Stomach smooth muscle (tissue), 2 donors: ENCODE data around the gene PREX1.
"Not testable (repeated sequence)": the region's sequence is repeated elsewhere in the genome, so short reads cannot be mapped to it uniquely, and the experiment has no call there.

Experiments used
- H3K27ac ChIP-seq: one replicate; pipeline ENCODE4 v1.7.0; 2013; ENCODE audit warnings: mild to moderate bottlenecking, low read length, inconsistent platforms
- H3K27me3 ChIP-seq, 2 donors: one replicate each; pipeline ENCODE4 v1.7.0; 2013; ENCODE audit warnings: low read length in 2 of 2; ENCODE audit not compliant: insufficient read depth in 2 of 2, control insufficient read depth in 1 of 2
- H3K36me3 ChIP-seq, 2 donors: one replicate each; pipeline ENCODE4 v1.7.0; 2013; ENCODE audit warnings: low read length in 2 of 2; ENCODE audit not compliant: control insufficient read depth in 2 of 2, insufficient read depth in 2 of 2
- H3K4me1 ChIP-seq: one replicate; pipeline ENCODE4 v1.7.0; 2013; ENCODE audit warnings: low read length; ENCODE audit not compliant: control insufficient read depth, insufficient read depth
- H3K4me3 ChIP-seq, 2 donors: one replicate each; pipeline ENCODE4 v1.7.0; 2013; ENCODE audit warnings: low read length in 2 of 2
- H3K9ac ChIP-seq, 2 donors: one replicate each; pipeline ENCODE4 v1.7.0; 2013; ENCODE audit warnings: low read length in 2 of 2, mild to moderate bottlenecking in 1 of 2
- H3K9me3 ChIP-seq, 2 donors: one replicate each; pipeline ENCODE4 v1.7.0; 2013; ENCODE audit warnings: low read length in 2 of 2; ENCODE audit not compliant: control insufficient read depth in 2 of 2
- donor health status: healthy.
- donor health status: Pancreatic carcinoma.

Gene PREX1

GRCh38 chr20:48827855-48828733 is at the start of gene PREX1:
PREX1 (minus strand) TSS chr20:48827999; CDS start chr20:48827860, 139 bp downstream.
- H3K4me1 ChIP-seq = peaks cover 27% of the 10 kb centered on the region
- peaks cover 14 to 24% of the 10 kb centered on the region in 2 donors for H3K27me3 ChIP-seq
- peak within 1 kb of the TSS; percentile 38 to 70 for H3K4me3 ChIP-seq
- H3K27ac ChIP-seq = no peak within 1 kb of the TSS
- H3K36me3 ChIP-seq = no peaks in the 10 kb centered on the region
- H3K9ac ChIP-seq = peak within 1 kb of the TSS; percentile 55 to 64
- H3K9me3 ChIP-seq = no peaks in the 10 kb centered on the region

- H3K4me1 ChIP-seq = no peaks in the 10 kb centered on the region
- H3K9ac ChIP-seq = no peak overlapping the region
- H3K27me3 ChIP-seq = no peaks in the 10 kb centered on the region
- H3K4me3 ChIP-seq = no peak overlapping the region
- no peaks in the 10 kb centered on the region for H3K9me3 ChIP-seq
- H3K27ac ChIP-seq = no peak overlapping the region
- H3K36me3 ChIP-seq = no peaks in the 10 kb centered on the region
Measured at GRCh38 chr20:48877304-48877703, 49.5 kb upstream of the PREX1 start.

GRCh38 chr20:48875914-48876240 is 48.1 kb upstream of the PREX1 start:
- H3K27me3 ChIP-seq = no peaks in the 10 kb centered on the region
- H3K9me3 ChIP-seq = no peaks in the 10 kb centered on the region
- no peaks in the 10 kb centered on the region for H3K4me1 ChIP-seq
- no peak overlapping the region for H3K4me3 ChIP-seq
- H3K36me3 ChIP-seq = no peaks in the 10 kb centered on the region
- H3K9ac ChIP-seq = no peak overlapping the region
- no peak overlapping the region for H3K27ac ChIP-seq

- H3K9me3 ChIP-seq = no peaks in the 10 kb centered on the region
- H3K9ac ChIP-seq = no peak overlapping the region
- no peak overlapping the region for H3K4me3 ChIP-seq
- no peaks in the 10 kb centered on the region for H3K27me3 ChIP-seq
- no peaks in the 10 kb centered on the region for H3K36me3 ChIP-seq
- no peak overlapping the region for H3K27ac ChIP-seq
- no peaks in the 10 kb centered on the region for H3K4me1 ChIP-seq
Measured at GRCh38 chr20:48875233-48875913, 47.6 kb upstream of the PREX1 start.

GRCh38 chr20:48869442-48869841 is 41.6 kb upstream of the PREX1 start:
- H3K9me3 ChIP-seq, H3K4me3 ChIP-seq, H3K27me3 ChIP-seq, H3K4me1 ChIP-seq, H3K36me3 ChIP-seq, H3K27ac ChIP-seq, H3K9ac ChIP-seq: not testable (repeated sequence)

GRCh38 chr20:48866936-48867335 is 39.1 kb upstream of the PREX1 start:
- Histone ChIP-seq H3K27me3 (no peaks in the 10 kb centered on the region), H3K9ac (no peak overlapping the region), H3K9me3 (no peaks in the 10 kb centered on the region), H3K4me1 (no peaks in the 10 kb centered on the region), H3K36me3 (no peaks in the 10 kb centered on the region), H3K27ac (no peak overlapping the region), H3K4me3 (no peak overlapping the region)

- Histone ChIP-seq H3K9ac (no peak overlapping the region), H3K9me3 (no peaks in the 10 kb centered on the region), H3K4me3 (no peak overlapping the region), H3K36me3 (no peaks in the 10 kb centered on the region), H3K27ac (no peak overlapping the region), H3K4me1 (no peaks in the 10 kb centered on the region), H3K27me3 (no peaks in the 10 kb centered on the region)
Measured at GRCh38 chr20:48864738-48865318, 37.0 kb upstream of the PREX1 start.

- Histone ChIP-seq H3K9ac (no peak overlapping the region), H3K27me3 (no peaks in the 10 kb centered on the region), H3K4me3 (no peak overlapping the region), H3K36me3 (no peaks in the 10 kb centered on the region), H3K4me1 (no peaks in the 10 kb centered on the region), H3K27ac (no peak overlapping the region), H3K9me3 (no peaks in the 10 kb centered on the region)
Measured at GRCh38 chr20:48864254-48864653, 36.5 kb upstream of the PREX1 start.

- Histone ChIP-seq H3K4me1 (no peaks in the 10 kb centered on the region), H3K9me3 (no peaks in the 10 kb centered on the region), H3K4me3 (no peak overlapping the region), H3K27me3 (no peaks in the 10 kb centered on the region), H3K27ac (no peak overlapping the region), H3K9ac (no peak overlapping the region), H3K36me3 (no peaks in the 10 kb centered on the region)
Measured at GRCh38 chr20:48862279-48862678, 34.5 kb upstream of the PREX1 start.

- Histone ChIP-seq H3K27me3 (no peaks in the 10 kb centered on the region), H3K36me3 (no peaks in the 10 kb centered on the region), H3K27ac (no peak overlapping the region), H3K9ac (no peak overlapping the region), H3K4me3 (no peak overlapping the region), H3K4me1 (no peaks in the 10 kb centered on the region), H3K9me3 (no peaks in the 10 kb centered on the region)
Measured at GRCh38 chr20:48861444-48861843, 33.6 kb upstream of the PREX1 start.
